COLO829 (cell line): ENCODE measurements around the gene EPG5.
"Not testable (repeated sequence)": the region's sequence is repeated elsewhere in the genome, so short reads cannot be mapped to it uniquely, and the experiment has no call there.

ENCODE experiments used
- DNase-seq: peaks from one replicate; pipeline ENCODE4 v3.0.0; 2012; ENCODE audit warnings: low spot score

EPG5 gene

DNA sequence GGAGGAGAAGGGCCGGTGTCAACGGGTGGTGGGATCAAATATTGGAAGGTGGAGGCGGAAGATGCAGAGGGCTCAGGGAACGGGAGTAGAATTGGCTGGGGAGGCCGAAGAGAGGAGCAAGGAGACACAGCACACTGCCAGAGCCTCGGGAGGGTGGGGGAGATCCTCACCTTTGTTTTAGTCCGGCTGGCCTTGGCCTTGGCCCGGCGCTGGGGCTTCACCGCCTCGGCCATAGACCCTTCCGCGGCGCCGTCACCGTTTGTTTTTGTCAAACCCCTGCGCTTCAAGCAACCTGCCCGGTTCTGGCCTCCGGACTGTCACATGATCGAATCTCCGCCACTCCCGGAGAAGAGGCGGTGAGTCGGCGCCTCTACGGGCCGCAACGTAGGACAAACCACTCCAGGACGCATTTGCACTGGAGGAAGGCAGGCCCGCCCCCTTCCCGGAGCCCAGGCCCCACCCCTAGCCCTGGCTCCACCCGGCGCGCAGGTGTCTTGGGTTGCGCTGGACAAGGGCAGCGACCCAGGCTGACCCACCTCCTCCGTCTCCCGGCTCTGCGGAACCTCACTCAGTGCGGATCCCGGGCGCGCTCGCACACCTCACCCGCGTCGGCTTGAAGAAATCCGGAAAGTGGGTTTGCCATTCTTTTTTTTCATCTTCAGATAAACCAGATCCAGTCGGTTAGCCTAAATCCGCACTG lies at the start of gene EPG5:
TSS of gene EPG5 (minus strand) at position 323 of the 700 bp plus-strand sequence. CDS start at position 233, 90 bp downstream.
- peak; percentile 73 for DNase-seq

DNA sequence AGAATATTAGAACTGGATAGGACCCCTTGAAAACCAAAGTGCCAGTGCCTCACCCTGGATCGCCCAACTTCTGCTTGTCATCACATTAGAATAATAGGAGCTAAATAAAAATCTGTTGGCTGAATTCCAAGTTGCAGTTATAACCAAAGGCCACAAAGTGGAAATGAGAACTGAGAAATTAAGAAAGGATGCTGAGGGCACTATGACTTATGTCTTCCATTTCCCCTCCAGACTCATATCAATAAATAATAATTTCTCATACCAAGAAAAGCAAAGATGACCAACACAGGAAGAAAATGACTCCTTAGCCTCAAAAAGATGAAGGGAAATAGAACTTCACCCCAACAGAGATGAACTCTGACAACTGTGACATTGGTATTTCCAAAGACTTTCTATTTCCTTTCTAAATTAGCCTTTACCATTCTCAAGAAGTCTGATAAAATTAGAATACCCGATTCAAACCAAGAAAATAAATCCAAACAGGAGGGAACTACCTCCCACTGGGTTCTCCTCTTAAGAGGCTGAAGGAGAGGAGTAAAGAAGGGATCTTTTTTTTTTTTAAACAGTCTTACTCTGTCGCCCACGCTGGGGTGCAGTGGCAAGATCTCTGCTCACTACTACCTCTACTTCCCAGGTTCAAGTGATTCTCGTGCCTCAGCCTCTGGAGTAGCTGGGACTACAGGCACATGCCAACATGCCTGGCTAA lies 46.5 kb upstream of the EPG5 start:
- DNase-seq = no peak

- DNase-seq = no peak
These were observed 43.5 kb upstream of the EPG5 start for GRCh38 chr18:46010676-46011075.

GRCh38 chr18:46010050-46010449 lies 42.9 kb upstream of the EPG5 start:
- no peak for DNase-seq

GRCh38 chr18:46009125-46009840 lies 42.2 kb upstream of the EPG5 start:
- DNase-seq = no peak

GRCh38 chr18:46008531-46008930 lies 41.4 kb upstream of the EPG5 start:
- DNase-seq = no peak

- DNase-seq = no peak
These were observed 40.0 kb upstream of the EPG5 start for GRCh38 chr18:46007165-46007564.

- no peak for DNase-seq
These were observed 35.8 kb upstream of the EPG5 start for GRCh38 chr18:46002934-46003333.

DNA sequence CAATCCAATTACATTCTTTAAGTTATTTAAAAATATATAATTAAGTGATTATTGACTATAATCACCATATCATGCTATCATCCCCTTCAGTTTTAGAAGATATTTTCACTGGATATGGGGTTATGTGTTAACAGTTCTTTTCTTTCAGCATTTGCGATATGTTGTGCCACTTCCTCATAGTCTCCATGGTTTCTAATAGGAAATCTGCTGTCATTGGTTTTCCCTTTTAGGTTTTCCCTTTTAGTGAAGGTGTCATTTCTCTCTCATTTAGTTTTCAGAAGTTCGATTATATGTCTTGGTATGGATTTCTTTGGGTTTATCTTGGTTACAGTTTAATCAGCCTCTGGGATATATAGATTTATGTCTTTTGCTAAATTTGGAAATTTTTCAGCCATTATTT lies 34.8 kb upstream of the EPG5 start:
- no peak for DNase-seq

- DNase-seq = no peak
These were observed 33.9 kb upstream of the EPG5 start for GRCh38 chr18:46001074-46001473.

DNA sequence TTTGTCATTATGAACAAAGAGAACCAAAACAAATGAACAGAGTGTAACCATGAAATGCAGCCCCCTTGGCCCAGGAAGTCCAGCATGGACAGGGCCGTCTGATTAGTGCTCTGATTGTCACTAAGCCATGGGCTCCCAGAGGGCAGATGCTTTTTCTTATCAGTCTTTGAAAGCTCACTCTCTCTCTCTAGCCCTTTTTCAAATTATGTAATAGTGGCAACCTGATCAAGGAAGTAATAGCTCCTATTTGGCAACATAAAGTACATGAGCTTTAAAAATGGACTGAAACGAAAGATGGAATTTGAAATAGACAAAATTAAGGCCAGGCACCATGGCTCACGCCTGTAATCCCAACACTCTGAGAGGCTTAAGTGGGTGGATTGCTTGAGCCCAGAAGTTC lies 32.4 kb upstream of the EPG5 start:
- no peak for DNase-seq

DNA sequence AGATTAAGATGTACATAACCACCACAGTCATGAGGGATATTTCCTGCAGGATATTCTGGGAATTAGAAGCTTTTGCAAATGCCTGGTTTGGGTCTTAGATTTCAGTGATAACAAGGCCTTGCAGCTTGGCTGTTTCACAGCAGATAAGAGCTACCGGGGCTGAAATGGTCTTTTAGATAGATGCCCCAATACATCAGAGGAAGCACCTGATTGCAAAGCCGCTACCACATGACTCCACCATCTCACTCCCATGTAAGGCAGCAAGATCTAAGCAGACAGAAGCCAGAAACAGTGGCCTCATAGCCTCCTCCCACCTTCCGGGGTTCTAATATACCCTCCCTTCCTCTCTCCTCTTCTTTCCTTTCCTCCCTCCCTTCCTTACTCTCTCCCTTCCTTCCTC lies 31.1 kb upstream of the EPG5 start:
- DNase-seq = no peak

DNA sequence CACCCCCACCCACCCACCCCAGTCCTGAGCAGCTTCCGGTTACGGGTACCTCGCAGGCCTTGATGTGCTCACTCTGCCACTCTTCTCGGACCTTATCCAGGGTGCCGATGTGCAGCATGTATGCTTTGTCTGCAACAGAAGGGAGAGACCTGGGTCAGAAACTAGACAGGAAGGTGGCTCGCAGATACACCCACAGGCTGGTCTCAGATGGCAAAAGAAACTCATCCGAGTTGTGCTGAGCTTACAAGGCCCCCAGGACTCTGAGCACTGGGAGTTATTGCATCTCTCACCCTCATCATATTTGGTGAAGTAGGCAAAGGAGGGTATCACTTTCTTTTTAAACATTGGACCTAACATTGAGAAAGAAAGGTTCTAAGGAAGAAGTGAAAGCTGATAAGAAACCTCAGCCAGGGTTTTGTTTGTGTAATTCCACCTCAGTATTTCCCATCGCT lies 30.6 kb upstream of the EPG5 start:
- DNase-seq = no peak

DNA sequence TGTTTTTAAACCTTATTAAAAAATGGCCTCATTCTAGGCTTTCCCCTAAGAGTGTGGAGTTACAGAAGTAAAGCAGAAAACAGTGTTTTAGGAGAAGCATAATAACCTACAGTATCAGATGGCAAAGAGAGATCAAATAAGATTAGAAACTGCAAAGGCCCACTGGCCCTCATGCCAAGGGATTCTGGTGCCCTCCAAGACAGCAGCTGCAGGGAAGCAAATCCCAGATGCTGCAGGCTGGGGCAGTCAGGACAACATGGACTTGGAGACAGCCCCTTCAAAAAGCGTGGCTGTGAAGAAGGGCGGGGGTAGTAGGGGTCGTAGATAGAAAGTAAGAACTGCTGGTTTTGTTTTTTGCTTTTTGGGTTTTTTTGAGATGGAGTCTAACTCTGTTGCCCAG lies 28.3 kb upstream of the EPG5 start:
- no peak for DNase-seq

DNA sequence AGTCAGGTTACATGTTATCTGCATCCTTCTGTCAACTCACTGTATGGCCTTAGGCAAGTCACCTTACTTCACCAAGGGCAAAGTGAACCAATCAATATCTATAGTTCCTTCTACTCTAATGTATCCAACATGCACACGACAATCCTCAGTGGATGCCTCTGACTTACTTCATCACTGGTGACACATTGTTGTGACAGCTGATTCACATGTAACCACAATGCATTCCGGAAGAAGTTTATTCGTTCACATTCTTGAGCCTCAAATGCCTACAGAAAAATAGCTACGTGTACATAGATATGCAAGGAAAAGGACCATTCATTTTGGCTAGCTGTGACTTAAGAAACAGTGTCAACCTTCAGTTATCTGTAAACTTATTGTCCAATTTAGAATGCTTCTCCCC lies 26.3 kb upstream of the EPG5 start:
- peak; percentile 5 for DNase-seq

DNA sequence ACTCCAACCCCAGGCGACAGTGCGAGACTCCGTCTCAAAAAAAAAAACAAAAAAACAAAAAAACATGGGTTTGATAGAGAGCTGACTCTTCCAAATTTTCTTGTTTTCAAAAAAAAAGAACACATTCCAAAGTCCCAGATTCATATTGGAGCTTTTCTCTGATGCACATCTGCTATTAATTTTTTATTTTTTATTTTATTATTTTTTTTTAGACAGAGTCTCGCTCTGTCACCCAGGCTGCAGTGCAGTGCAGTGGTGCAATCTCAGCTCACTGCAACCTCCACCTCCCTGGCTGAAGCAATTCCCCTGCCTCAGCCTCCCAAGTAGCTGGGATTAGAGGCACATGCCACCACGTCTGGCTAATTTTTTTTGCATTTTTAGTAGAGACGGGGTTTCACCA lies 25.4 kb upstream of the EPG5 start:
- DNase-seq = not testable (repeated sequence)

- DNase-seq = no peak
These were observed 24.7 kb upstream of the EPG5 start for GRCh38 chr18:45991788-45992187.

DNA sequence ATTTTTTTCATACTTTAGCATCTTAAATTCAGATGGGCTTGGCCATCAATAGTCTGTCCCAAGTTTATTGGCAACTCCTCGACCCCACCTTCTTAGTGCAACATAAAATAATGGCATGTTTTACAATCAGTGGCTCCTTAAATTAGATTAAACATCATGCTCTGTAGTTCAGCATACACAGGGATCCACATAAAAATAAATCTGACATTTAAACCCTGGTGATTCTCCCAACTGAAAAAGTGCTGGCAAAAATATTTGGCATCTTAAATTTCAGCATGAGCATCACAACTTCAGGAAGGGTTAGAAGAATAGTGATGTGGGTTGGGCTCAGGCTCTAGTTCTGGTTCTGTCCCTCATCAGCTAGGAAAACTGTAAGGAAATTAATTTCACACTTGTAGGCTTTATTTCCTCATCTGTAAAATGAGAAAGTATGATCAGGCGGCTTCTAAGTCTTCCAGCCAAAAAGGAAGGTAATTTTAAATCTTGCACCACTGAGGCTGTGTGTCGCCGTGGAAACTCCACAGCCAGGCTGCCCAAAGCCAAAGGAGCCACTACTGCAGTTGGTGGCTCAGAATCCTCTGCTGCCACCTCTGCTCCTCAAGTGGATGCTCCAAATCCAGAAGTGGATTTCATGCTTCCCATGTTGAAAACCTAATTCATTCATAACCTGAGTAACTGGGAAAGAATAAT lies 17.6 kb upstream of the EPG5 start:
- DNase-seq = no peak

DNA sequence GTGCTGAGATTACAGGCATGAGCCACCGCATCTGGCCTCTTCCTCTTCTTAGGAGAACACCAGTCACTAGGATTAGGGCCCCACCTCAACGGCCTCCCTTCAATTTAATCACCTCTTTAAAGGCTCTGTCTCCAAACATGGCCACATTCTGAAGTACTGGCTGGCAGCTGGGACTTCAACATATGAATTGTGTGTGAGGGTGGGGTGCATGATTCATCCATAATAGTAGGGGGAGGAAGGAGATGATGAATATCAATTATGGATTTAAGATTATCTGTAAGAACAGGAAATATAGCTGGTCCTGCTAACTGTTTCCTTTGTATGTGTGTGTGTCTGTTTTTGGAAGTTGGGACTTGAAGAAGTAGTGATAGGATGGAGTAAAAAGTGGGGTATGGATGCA lies 14.7 kb upstream of the EPG5 start:
- no peak for DNase-seq

DNA sequence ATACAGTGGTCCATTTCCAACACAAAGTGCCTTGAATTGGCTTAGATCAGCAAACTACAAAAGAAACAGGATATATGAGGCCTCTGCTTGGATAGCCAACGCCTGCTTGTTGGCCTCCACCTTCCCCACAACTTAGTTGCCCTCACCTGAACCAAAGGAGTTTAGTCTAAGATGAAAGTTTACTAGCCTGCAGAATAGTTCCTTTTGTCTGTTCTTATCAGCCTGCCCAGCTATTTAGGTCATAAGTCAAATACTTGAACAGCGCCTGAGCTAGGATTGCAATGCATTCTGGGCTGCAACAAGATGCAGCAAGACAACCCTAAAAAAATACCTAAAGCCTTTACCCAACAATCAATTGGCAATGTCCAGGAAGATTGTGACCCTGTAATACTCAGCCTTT lies 13.1 kb upstream of the EPG5 start:
- no peak for DNase-seq

GRCh38 chr18:45978084-45978483 lies 11.0 kb upstream of the EPG5 start:
- no peak for DNase-seq

- no peak for DNase-seq
These were observed 9.8 kb upstream of the EPG5 start for GRCh38 chr18:45976974-45977373.

DNA sequence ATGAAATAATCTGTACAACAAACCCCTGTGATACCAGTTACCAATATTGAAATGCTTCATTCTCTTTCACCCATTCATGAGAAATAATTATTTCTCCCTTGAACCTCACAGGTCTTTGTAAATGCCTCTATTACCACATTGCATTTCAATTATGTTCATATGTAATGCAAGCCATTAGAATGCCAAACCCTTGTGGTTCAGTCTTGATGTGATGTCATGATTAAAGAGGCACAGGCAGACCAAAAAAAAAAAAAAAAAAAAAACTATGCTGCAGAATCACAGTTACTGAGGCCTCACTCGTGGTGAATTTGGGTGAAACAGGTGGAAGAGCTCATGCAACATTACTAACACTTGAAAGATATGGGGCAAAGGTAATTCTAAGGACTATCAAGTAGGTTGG lies 9.4 kb upstream of the EPG5 start:
- no peak for DNase-seq
